WTC11 (cell line): ENCODE data around the gene ACR. TPM values are rescaled to one million over a fixed set of nuclear protein-coding genes. Genes with fewer than 3 reads are reported as not detected.
A peak's percentile ranks its signal among the peaks of the same experiment; 100 is the strongest.

Experiments
- ATAC-seq: fragments of 200-7000 bp; cut with Tn5 transposase; 2 replicates; pipeline ENCODE4 v1.10.0; 2021; ENCODE audit warnings: mild to moderate bottlenecking, moderate library complexity
- CTCF ChIA-PET: fragments of 300-600 bp; sonication (Branson Sonifier 250); formaldehyde crosslinking; loops from one replicate; lab custom pipeline; 2021; ENCODE audit warnings: antibody characterized with exemption; lab: Charles Lee
- POLR2A ChIA-PET: fragments of 350-600 bp; sonication (Branson Sonifier 250); formaldehyde crosslinking; loops from one replicate; lab custom pipeline; 2021; ENCODE audit warnings: antibody characterized with exemption; lab: Charles Lee
- DNase-seq: peaks from one replicate; pipeline ENCODE4 v3.0.0; 2021; ENCODE audit warnings: low spot score
- H3K27ac Mint-ChIP-seq: 2 replicates; pipeline ENCODE4 v1.8.0; 2021; ENCODE audit warnings: mixed read lengths
- H3K27me3 Mint-ChIP-seq: 2 replicates; pipeline ENCODE4 v1.8.0; 2021; ENCODE audit warnings: low read depth, mild to moderate bottlenecking, moderate library complexity, mixed read lengths
- H3K36me3 Mint-ChIP-seq: 2 replicates; pipeline ENCODE4 v1.8.0; 2021; ENCODE audit warnings: mixed read lengths
- H3K4me1 Mint-ChIP-seq: 2 replicates; pipeline ENCODE4 v1.8.0; 2022; ENCODE audit warnings: mixed read lengths
- H3K4me3 Mint-ChIP-seq: 2 replicates; pipeline ENCODE4 v1.8.0; 2021; ENCODE audit warnings: mild to moderate bottlenecking, moderate library complexity, mixed read lengths
- H3K9me3 Mint-ChIP-seq: 2 replicates; pipeline ENCODE4 v1.8.0; 2021; ENCODE audit warnings: mixed read lengths
- AR ChIP-seq: fragments of 250-450 bp; sonication (Bioruptor Pico); IDR thresholded peaks from 2 replicates; pipeline ENCODE4 v1.9.0; 2021; ENCODE audit warnings: mild to moderate bottlenecking
- CBFB ChIP-seq: sonication (generic); formaldehyde crosslinking; IDR thresholded peaks from 2 replicates; pipeline ENCODE4 v1.8.1; 2022; ENCODE audit warnings: mild to moderate bottlenecking, low read depth, missing genetic modification reagents
- CDX4 ChIP-seq: fragments of 250-450 bp; sonication (Bioruptor Pico); IDR thresholded peaks from 2 replicates; pipeline ENCODE4 v1.9.0; 2021; ENCODE audit warnings: moderate library complexity, mild to moderate bottlenecking, inconsistent platforms, borderline replicate concordance
- CTCF ChIP-seq: fragments of 200-600 bp; IDR thresholded peaks from 2 replicates; pipeline ENCODE4 v1.8.0; 2022; ENCODE audit warnings: antibody characterized with exemption
- FOXK1 ChIP-seq: sonication (generic); formaldehyde crosslinking; IDR thresholded peaks from 2 replicates; pipeline ENCODE4 v1.8.0; 2022; ENCODE audit warnings: mild to moderate bottlenecking, moderate library complexity, missing genetic modification reagents
- HMGA2 ChIP-seq: fragments of 250-450 bp; sonication (Bioruptor Pico); IDR thresholded peaks from 2 replicates; pipeline ENCODE4 v1.4.0; 2021; ENCODE audit warnings: mild to moderate bottlenecking, moderate library complexity
- IRF1 ChIP-seq: sonication (generic); formaldehyde crosslinking; IDR thresholded peaks from 2 replicates; pipeline ENCODE4 v1.8.0; 2023; ENCODE audit warnings: missing genetic modification reagents
- JUN ChIP-seq: sonication (generic); formaldehyde crosslinking; IDR thresholded peaks from 2 replicates; pipeline ENCODE4 v1.8.0; 2023; ENCODE audit warnings: mild to moderate bottlenecking, missing genetic modification reagents
- NFATC4 ChIP-seq: fragments of 250-450 bp; sonication (Bioruptor Pico); IDR thresholded peaks from 2 replicates; pipeline ENCODE4 v1.9.0; 2021; ENCODE audit warnings: mild to moderate bottlenecking
- NFE2L1 ChIP-seq: sonication (generic); formaldehyde crosslinking; IDR thresholded peaks from 2 replicates; pipeline ENCODE4 v1.8.1; 2023; ENCODE audit warnings: missing genetic modification reagents
- PRRX2 ChIP-seq: fragments of 250-450 bp; sonication (Bioruptor Pico); IDR thresholded peaks from 2 replicates; pipeline ENCODE4 v1.8.0; 2021; ENCODE audit warnings: mild to moderate bottlenecking
- STAT6 ChIP-seq: sonication (generic); formaldehyde crosslinking; conservative IDR thresholded peaks from 2 replicates; pipeline ENCODE4 v1.8.1; 2023; ENCODE audit warnings: mild to moderate bottlenecking, low read depth, missing genetic modification reagents, moderate library complexity
- USF1 ChIP-seq: sonication (generic); formaldehyde crosslinking; IDR thresholded peaks from 2 replicates; pipeline ENCODE4 v1.8.0; 2022; ENCODE audit warnings: mild to moderate bottlenecking, missing genetic modification reagents
- ZNF232 ChIP-seq: sonication (generic); formaldehyde crosslinking; IDR thresholded peaks from 2 replicates; pipeline ENCODE4 v1.8.0; 2022; ENCODE audit warnings: mild to moderate bottlenecking, missing genetic modification reagents
- ZNF263 ChIP-seq: sonication (generic); formaldehyde crosslinking; IDR thresholded peaks from 2 replicates; pipeline ENCODE4 v1.8.1; 2022; ENCODE audit warnings: low read depth, mild to moderate bottlenecking, moderate library complexity, missing genetic modification reagents
- ZNF317 ChIP-seq: sonication (generic); formaldehyde crosslinking; IDR thresholded peaks from 2 replicates; pipeline ENCODE4 v1.8.1; 2023; ENCODE audit warnings: low read depth, mild to moderate bottlenecking, moderate library complexity, missing genetic modification reagents, borderline replicate concordance
- ZNF425 ChIP-seq: fragments of 250-450 bp; sonication (Bioruptor Pico); conservative IDR thresholded peaks from 2 replicates; pipeline ENCODE4 v1.9.0; 2021; ENCODE audit warnings: mild to moderate bottlenecking
- ZSCAN18 ChIP-seq: fragments of 250-450 bp; sonication (Bioruptor Pico); IDR thresholded peaks from 2 replicates; pipeline ENCODE4 v2.1.2; 2022; ENCODE audit warnings: mild to moderate bottlenecking, moderate library complexity
- total RNA-seq: library from RNA; stranded (reverse); gene quantifications from 3 replicates; pipeline ENCODE4 v1.2.3, GENCODE V29; 2021

Gene ACR
- total RNA-seq, 1 experiment from 2014 or later: 0.46 TPM

- TF ChIP-seq STAT6 (CRISPR knock-in tag) (no peak), ZSCAN18 (CRISPR knock-in tag) (no peak), JUN (no peak), HMGA2 (CRISPR knock-in tag) (no peak), CDX4 (no peak), ZNF425 (no peak), NFATC4 (no peak), NFE2L1 (no peak), PRRX2 (no peak), IRF1 (CRISPR knock-in tag) (no peak)
Measured at GRCh38 chr22:50735739-50736030, 2.3 kb upstream of the ACR start (continued).

GRCh38 chr22:50738649-50739227 lies 734 bp downstream of the ACR start:
- no peak for ATAC-seq
- H3K9me3 Mint-ChIP-seq: no peaks in the 10 kb centered on the region
- TF ChIP-seq ZNF317 (CRISPR knock-in tag) (no peak), PRRX2 (no peak), CBFB (CRISPR knock-in tag) (no peak), ZNF232 (CRISPR knock-in tag) (no peak)
- H3K4me3 Mint-ChIP-seq: no peak overlapping the region
- no peak overlapping the region for H3K27ac Mint-ChIP-seq
- no peaks in the 10 kb centered on the region for H3K36me3 Mint-ChIP-seq
- peaks cover 89% of the 10 kb centered on the region for H3K27me3 Mint-ChIP-seq
- H3K4me1 Mint-ChIP-seq: no peaks in the 10 kb centered on the region
- CTCF ChIA-PET: interaction anchor here (0.6 kb wide), 1 partner anchor 36 kb away, joined by 3 read pairs; no protein-coding TSS in a partner anchor
- no peak for DNase-seq
- POLR2A ChIA-PET: no interaction called here

- no peaks in the 10 kb centered on the region for H3K9me3 Mint-ChIP-seq
- ChIA-PET CTCF (no interaction called here), POLR2A (no interaction called here)
- no peak overlapping the region for H3K27ac Mint-ChIP-seq
- H3K4me3 Mint-ChIP-seq: no peak overlapping the region
- DNase-seq: peak; percentile 10
- ATAC-seq: no peak
- H3K36me3 Mint-ChIP-seq: no peaks in the 10 kb centered on the region
- no peak for TF ChIP-seq ZNF263 (CRISPR knock-in tag)
- TF ChIP-seq FOXK1 (CRISPR knock-in tag): no peak
- TF ChIP-seq AR (CRISPR knock-in tag): no peak
- TF ChIP-seq USF1: no peak
- TF ChIP-seq CTCF: no peak
- no peaks in the 10 kb centered on the region for H3K4me1 Mint-ChIP-seq
- H3K27me3 Mint-ChIP-seq: peaks cover 88% of the 10 kb centered on the region
Measured at GRCh38 chr22:50739279-50739691, 1.3 kb downstream of the ACR start.
